ENCODE measurements around the gene LIPG. TPM values are rescaled to one million over a fixed set of nuclear protein-coding genes. Genes with fewer than 3 reads are reported as not detected.

The LIPG gene
- total RNA-seq, 1 experiment from 2014 or later: 92.0 TPM

GRCh38 chr18:49621717-49622351, 60.0 kb downstream of the LIPG start:
- Histone ChIP-seq H3K27me3 (ENCODE audit: control insufficient read depth, insufficient read depth, low read length) (no peaks in the 10 kb centered on the region), H3K4me3 (ENCODE audit: low read depth in 2 of 2, low read length in 2 of 2) (no peak overlapping the region), H3K4me1 (ENCODE audit: control insufficient read depth, insufficient read depth, low read length) (peaks cover 8% of the 10 kb centered on the region; the same call in 1 of the 2 replicates), H3K27ac (ENCODE audit: low read length) (no peak overlapping the region), H3K9me3 (ENCODE audit: control insufficient read depth, insufficient read depth, low read depth, low read length) (no peaks in the 10 kb centered on the region), H3K36me3 (ENCODE audit: control insufficient read depth, insufficient read depth, low read length) (no peaks in the 10 kb centered on the region)
- intact Hi-C loops (cut with micrococcal nuclease; ENCODE audit: unreplicated experiment): no loop called here
- BruUV-seq (replicated peaks): no TSS peak
- no peak for TF ChIP-seq POLR2AphosphoS5 (IDR thresholded peaks at IDR 0.05; ENCODE audit: low read depth, low read length)
- DNase-seq (ENCODE audit: low read depth, low spot score) (no peak), ATAC-seq (no peak)
- in situ Hi-C loops (cut with HindIII; ENCODE audit: low pct_unique_long_range_greater_than_20kb, low sequenced_read_pairs): no loop called here
- ChIA-PET POLR2A (no interaction called here), CTCF (no interaction called here)

GRCh38 chr18:49623571-49623970, 61.7 kb downstream of the LIPG start:
- no TSS peak for BruUV-seq (replicated peaks)
- CTCF ChIA-PET: no interaction called here
- no peak for ATAC-seq
- TF ChIP-seq POLR2AphosphoS5 (IDR thresholded peaks at IDR 0.05; ENCODE audit: low read depth, low read length) (no peak), TCF7L2 (IDR thresholded peaks at IDR 0.05; ENCODE audit: low read depth, low read length) (no peak), CTCF (IDR thresholded peaks at IDR 0.05) (no peak)
- no peak overlapping the region for H3K4me3 ChIP-seq (ENCODE audit: low read depth in 2 of 2, low read length in 2 of 2)
- no peaks in the 10 kb centered on the region for H3K9me3 ChIP-seq (ENCODE audit: control insufficient read depth, insufficient read depth, low read depth, low read length)
- H3K27ac ChIP-seq (ENCODE audit: low read length): no peak overlapping the region
- intact Hi-C loops (cut with micrococcal nuclease; ENCODE audit: unreplicated experiment) (no loop called here), in situ Hi-C loops (cut with HindIII; ENCODE audit: low pct_unique_long_range_greater_than_20kb, low sequenced_read_pairs) (no loop called here)
- H3K27me3 ChIP-seq (ENCODE audit: control insufficient read depth, insufficient read depth, low read length): no peaks in the 10 kb centered on the region
- POLR2A ChIA-PET: no interaction called here
- H3K36me3 ChIP-seq (ENCODE audit: control insufficient read depth, insufficient read depth, low read length): no peaks in the 10 kb centered on the region
- no peak for DNase-seq (ENCODE audit: low read depth, low spot score)
- H3K4me1 ChIP-seq (ENCODE audit: control insufficient read depth, insufficient read depth, low read length): peaks cover 8% of the 10 kb centered on the region; the same call in 1 of the 2 replicates

- intact Hi-C loops (cut with micrococcal nuclease; ENCODE audit: unreplicated experiment) (no loop called here), in situ Hi-C loops (cut with HindIII; ENCODE audit: low pct_unique_long_range_greater_than_20kb, low sequenced_read_pairs) (no loop called here)
- ATAC-seq (peak; percentile 77), DNase-seq (ENCODE audit: low read depth, low spot score) (no peak)
- no peak for TF ChIP-seq TCF7L2 (IDR thresholded peaks at IDR 0.05; ENCODE audit: low read depth, low read length)
- TF ChIP-seq REST (IDR thresholded peaks at IDR 0.05; ENCODE audit: insufficient read depth in 1 of 2, low read depth in 2 of 2, low read length in 1 of 2): no peak
- no peak for TF ChIP-seq POLR2AphosphoS5 (IDR thresholded peaks at IDR 0.05; ENCODE audit: low read depth, low read length)
- TF ChIP-seq CTCF (IDR thresholded peaks at IDR 0.05): no peak
- TF ChIP-seq SIN3A (IDR thresholded peaks at IDR 0.05; ENCODE audit: borderline replicate concordance, insufficient read depth, low read depth, low read length): no peak
- no peaks in the 10 kb centered on the region for H3K9me3 ChIP-seq (ENCODE audit: control insufficient read depth, insufficient read depth, low read depth, low read length)
- 0 out of 2 replicates have a peak, but pooled peaks cover 8% of the 10 kb centered on the region for H3K4me1 ChIP-seq (ENCODE audit: control insufficient read depth, insufficient read depth, low read length)
- POLR2A ChIA-PET: no interaction called here
- H3K27ac ChIP-seq (ENCODE audit: low read length): peak overlapping the region; percentile 21; the same call in 1 of the 2 replicates
- no TSS peak for BruUV-seq (replicated peaks)
- CTCF ChIA-PET: no interaction called here
- H3K4me3 ChIP-seq (ENCODE audit: low read depth in 2 of 2, low read length in 2 of 2): no peak overlapping the region
- H3K27me3 ChIP-seq (ENCODE audit: control insufficient read depth, insufficient read depth, low read length): no peaks in the 10 kb centered on the region
- H3K36me3 ChIP-seq (ENCODE audit: control insufficient read depth, insufficient read depth, low read length): no peaks in the 10 kb centered on the region
These were observed 63.3 kb downstream of the LIPG start for GRCh38 chr18:49625021-49625691.
